Articular chondrocyte of knee joint (primary cell): ENCODE results near the gene EFNB2. TPM values are rescaled to one million over a fixed set of nuclear protein-coding genes. Genes with fewer than 3 reads are reported as not detected.

ENCODE experiments used
- total RNA-seq: library from RNA; depleted of rRNA; stranded (reverse); fragments of >200 nt; gene quantifications from 2 replicates; pipeline ENCODE4 v1.2.3, GENCODE V29; 2012

Gene EFNB2, protein sequence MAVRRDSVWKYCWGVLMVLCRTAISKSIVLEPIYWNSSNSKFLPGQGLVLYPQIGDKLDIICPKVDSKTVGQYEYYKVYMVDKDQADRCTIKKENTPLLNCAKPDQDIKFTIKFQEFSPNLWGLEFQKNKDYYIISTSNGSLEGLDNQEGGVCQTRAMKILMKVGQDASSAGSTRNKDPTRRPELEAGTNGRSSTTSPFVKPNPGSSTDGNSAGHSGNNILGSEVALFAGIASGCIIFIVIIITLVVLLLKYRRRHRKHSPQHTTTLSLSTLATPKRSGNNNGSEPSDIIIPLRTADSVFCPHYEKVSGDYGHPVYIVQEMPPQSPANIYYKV
- 5.0 and 5.7 TPM in 2 replicates for total RNA-seq

DNA sequence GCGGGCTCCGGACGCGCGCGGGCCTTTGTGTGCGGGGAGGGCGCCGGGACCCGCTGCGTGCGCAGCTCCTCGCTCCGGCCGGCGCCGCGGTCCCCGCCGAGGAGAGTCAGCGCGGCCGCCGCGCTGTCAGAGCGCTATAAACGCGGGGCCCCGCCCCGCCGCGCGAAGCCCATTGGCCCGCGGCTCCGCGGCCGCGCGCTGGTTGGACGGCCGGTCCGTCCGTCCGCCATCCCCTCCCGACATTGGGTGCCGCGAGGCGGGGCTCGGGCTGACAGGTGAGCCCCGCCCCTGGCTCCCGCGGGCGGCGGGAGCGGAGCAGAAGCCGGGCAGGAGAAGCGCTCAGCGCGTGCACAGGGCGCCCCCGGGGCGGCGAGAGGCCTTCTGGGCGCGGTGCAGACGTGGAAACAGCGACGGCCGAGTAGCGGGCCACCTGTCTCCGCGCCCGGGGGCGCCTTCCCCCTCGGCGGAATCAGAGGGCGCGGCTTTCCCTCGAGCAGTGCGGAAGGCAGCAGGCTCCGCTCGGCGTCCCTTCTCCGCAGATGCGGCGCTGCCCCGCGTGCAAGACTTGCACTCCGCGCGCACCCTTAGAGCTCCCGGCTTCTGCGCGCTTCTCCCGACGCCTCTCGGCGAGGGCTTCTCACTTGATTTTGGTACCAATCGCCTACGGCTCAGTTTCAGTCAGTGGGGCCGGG, at the start of gene EFNB2:
TSS of gene EFNB2 (minus strand) at position 111 of the 692 bp plus-strand sequence. CDS start 698 bp downstream, outside the sequence.

DNA sequence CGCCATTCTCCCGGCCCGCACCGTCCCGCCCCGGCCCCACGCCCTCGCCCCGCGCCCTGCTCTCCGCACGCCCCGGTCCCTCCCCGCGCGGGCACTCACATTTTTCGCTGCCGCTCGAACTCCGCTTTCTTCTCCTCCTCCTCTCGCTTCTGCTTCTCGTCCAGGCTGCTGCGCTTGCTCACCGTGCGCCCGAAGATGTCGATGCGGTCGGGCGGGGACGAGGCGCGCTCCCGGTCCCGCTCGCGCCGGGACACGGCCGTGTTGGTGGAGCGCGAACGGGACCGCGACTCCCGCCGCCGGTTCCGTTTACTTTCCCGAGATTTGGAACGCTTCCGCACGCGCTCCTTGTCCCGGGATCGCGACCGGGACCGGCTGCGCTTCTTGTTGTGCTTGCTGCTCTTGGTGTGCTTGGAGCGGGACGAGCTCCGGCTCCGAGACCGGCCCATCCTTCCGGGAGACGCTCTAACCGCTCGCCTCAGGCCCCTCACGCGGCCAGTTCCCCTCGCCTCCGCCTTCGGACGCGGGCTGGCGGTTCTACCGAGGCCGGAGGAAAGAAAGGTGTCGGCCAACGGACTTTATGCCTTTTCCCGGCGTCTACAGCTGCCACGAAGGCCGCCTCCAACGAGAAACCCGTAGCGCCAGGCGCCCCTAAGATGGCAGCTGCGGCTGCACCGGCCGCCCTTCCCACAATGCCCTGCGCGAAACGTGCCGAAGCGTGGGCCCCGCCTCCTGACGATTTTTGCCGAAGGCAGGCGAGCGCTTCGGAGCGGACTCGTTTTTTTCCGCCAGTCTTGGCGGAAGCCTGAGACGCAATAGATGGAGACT, 32.2 kb upstream of the EFNB2 start, which contains the start of gene ARGLU1:
TSS of gene ARGLU1 (minus strand) at position 664 of the 825 bp plus-strand sequence. CDS start at position 446, 218 bp downstream.

Other genes starting within 250 kb of the EFNB2 start
- gene ARGLU1, start 32.5 kb upstream of the EFNB2 start, total RNA-seq, result 36.1 and 46.5 TPM in 2 replicates